ENCODE results near the gene OLFML2A.
"Not testable (repeated sequence)": the region's sequence is repeated elsewhere in the genome, so short reads cannot be mapped to it uniquely, and the experiment has no call there.

The OLFML2A gene

DNA sequence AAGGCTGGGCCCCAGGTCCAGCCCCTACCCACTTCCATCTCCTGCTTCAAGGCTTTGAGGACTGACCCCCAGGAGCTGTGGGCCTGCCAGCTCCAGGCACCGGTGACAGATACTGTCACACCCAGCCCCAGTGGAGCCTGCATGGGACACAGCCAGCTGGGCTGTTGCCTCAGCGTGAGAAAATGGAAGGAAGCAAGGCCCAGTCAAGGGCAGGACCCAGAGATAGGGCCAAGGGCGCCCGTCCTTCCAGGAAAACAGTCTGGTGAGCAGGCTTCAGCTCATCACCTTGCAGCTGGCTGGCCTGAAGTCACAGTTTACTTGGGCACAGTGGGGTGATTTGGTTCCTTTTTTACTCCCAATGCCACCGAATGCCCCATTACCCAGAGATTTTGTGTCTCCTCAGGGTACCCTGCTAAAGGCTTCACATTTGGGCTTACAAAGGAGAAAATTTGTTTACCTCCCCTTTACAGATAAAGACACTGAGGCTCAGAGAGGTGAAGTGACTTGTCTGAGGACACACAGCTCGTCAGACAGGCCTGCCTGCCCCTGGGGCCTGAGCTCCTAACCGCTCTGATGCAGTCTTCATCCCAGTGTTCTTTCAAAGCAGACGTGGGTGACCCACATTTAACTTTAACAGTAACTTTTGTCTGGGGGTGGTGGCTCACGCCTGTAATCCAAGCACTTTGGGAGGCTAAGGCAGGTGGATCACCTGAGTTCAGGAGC, 54.9 kb downstream of the OLFML2A start:
- no peak for DNase-seq

DNA sequence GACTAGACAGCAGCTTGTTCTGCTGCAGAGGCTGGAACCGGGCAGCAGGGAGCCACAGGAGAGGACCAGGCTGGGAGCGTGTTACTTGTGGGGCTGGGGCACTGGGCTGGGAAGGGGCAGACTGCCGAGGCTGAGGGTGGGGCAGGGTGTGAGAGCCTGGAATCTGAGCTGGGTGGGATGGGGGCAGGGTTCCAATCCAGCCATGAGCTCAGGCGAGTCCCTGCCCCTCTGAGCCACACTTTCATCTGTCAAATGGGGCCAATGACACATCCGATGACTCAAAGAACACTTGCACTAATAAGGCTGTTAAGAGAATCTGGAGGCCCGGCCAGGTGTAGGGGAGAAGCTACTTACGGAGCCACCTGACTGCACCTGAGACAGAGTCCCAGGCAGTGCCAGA, 57.7 kb downstream of the OLFML2A start:
- no peak for DNase-seq

DNA sequence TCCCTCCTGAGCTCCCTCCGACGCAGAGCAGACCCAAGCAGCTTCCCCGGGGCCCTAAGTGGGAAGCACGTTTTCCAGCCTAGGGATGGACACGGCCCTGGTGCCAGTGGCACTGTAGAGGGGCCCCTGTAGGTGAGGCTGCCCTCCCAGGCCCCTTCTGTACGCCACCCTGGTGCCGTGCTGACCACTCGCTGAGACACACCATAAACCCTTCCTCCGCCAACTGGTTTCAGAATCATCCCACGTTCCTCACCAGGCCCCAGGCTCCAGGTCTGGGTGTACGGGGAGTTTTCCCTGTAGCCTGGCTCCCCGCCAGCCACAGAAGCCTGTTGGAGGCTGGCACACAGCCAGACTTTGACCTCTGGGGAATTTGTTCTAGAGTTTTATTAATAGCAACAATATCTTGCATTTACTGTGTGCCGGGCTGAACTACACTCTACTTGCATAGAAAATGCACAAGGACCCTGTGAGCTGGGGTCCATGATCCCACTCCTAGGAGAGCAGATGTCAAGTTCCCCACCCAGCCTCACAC, 58.2 kb downstream of the OLFML2A start:
- no peak for DNase-seq

DNA sequence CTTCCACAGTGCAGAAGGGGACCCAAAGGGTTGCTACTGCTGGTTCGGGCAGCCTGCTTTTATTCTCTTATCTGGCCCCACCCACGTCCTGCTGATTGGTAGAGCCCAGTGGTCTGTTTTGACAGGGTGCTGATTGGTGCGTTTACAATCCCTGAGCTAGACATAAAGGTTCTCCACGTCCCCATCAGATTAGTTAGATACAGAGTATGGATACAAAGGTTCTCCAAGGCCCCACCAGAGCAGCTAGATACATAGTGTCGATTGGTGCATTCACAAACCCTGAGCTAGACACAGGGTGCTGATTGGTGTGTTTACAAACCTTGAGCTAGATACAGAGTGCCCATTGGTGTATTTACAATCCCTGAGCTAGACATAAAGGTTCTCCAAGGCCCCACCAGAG, 61.2 kb downstream of the OLFML2A start:
- not testable (repeated sequence) for DNase-seq

DNA sequence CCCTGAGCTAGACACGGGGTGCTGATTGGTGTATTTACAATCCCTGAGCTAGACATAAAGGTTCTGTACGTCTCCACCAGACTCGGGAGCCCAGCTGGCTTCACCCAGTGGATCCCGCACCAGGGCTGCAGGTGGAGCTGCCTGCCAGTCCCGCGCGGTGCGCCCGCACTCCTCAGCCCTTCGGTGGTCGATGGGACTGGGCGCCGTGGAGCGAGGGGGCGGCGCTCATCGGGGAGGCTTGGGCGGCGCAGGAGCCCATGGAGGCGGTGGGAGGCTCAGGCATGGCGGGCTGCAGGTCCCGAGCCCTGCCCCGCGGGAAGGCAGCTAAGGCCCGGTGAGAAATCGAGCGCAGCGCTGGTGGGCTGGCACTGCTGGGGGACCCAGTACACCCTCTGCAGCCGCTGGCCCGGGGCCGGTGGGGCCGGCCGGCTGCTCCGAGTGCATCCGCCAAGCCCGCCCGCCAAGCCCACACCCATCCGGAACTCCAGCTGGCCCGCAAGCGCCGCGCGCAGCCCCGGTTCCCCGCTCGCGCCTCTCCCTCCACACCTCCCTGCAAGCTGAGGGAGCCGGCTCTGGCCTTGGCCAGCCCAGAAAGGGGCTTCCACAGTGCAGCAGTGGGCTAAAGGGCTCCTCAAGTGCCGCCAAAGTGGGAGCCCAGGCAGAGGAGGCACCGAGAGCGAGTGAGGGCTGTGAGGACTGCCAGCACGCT, 61.8 kb downstream of the OLFML2A start:
- DNase-seq = not testable (repeated sequence)

DNA sequence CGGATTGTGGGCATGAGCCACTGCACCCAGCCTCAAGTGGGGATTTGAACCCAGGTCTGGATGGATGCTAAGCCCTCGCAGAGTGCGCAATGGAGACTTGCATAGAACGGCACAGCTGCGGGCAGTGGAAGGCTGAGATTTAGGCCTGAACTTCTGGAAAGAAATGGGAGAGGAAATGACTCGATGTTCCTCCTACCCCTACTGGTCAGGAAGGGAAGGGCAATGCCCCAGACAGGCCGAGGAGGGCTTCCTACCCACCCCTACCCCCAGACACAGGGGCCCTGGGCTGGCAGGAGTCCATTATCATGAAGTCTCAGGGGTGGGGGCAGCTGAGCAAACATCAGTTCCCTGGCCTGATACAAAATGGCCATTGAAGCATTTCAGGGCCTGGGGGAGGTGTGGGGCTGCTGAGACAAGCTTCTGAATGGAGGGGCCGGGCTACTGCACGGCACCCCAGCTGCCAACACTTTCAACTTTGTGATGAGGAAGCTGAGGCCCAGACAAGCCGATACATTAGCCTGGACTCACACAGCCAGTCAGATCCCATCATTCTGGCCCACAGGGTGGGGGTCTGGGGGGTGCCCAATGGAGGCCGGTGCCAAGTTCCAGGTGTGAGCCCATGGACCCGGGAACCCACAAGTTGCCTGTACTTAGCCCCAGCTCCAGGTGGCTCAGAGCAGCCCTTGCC, 62.8 kb downstream of the OLFML2A start:
- no peak for DNase-seq

DNA sequence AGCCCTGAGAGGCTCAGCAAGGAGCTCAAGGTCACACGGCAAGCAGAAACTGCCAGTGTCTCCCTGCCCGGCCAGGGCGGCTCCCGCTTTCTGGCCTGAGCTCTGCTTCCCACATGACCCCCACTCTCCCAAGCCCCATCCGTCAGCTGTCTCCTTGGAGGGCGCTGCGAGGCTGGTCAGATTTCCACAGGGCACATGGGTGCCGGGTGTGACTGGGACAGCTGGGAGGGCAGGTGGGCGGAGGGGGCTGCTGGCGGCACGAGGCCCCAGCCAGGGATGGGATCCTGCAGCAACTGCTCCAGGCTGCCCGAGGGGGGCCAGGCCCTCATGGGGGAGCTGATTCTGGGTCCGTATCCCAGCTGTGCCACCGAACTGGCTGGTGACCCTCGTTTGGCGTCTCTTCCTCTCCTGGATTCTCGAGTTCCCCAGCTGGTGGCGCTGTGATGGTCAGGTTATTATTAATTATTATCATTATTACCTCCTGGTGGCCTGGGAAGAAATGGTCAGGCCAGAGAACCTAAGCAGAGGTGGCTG, 63.4 kb downstream of the OLFML2A start:
- DNase-seq = no peak

DNA sequence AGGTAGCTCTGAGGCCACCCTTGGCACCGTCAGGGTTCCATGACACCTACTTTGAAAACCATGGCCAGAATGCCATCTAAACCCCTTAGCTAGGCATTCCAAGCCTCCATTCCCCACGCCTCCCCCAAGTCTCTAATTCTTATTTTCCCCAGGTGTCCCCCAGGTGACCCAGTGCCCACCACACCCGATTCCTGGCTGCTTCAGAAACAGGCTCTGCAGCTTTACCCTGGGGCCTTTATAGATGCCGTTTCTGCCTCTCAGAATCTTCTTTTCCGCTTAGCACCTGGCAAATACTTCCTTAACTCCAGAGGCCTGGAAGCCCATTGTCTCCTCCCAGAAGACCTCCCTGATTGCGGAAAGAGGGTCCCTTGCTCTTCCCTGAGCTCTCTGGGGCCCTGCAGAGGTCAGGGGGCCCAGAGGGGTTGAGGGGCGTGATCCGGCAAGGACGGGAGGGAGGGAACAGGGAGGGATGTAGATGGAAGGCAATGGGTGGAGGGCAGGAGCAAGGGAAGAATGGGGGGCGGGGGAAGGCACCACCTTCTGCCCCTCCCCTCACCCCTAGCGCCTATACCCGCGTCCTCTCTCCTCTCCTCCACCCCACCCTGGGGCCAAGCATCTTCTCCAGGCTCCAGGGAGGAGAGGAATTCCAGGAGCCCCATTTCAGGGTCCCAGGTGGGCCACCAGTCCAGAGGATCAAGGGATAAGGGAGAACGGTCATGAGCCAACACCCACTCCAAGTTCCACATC, 64.3 kb downstream of the OLFML2A start:
- DNase-seq = no peak

DNA sequence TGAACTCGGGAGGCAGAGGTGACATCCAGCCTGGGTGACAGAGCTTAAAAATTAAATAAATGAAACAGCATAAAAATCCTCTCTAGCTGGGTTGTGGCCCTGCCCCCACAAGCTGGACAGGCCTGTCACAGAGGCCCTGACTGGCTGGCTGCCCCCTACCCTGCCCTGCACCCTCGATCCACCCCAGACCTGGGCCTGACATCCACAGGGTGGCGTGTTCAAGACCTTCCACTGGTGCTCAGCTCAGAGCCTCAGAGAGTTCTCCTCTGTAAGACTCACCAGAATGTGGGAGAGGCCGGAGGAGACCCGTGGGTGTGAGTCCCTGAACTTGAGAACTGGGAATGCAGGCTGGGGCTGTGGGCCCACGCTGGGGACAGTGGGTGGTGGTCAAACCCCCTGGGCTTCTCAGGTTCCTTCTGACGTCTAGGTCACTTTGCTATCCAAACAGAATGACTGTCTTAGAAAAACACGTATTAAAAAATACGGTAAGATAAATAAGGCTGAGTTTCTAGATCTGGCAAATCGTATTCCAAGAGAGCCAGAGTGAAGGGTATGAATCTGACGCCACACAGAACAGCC, 66.6 kb downstream of the OLFML2A start:
- no peak for DNase-seq

DNA sequence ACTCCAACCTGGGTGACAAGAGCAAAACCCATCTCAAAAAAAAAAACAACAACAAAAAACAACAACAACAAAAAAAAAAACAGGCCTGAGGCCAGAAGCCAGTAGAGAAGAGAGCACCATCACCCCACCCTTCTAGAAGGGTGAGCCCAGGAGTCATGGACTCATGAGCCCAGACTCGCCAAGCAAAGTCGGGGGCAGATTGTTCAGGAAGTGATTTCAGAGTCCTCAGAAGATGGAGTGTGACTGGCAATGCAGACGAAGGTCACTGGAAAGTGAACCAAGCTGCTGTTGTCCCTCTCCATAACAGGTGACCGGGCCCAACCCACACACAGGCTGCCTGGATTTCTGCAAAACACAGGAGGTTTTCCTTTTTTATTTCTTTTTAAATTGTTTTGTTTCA, 67.4 kb downstream of the OLFML2A start:
- no peak for DNase-seq

DNA sequence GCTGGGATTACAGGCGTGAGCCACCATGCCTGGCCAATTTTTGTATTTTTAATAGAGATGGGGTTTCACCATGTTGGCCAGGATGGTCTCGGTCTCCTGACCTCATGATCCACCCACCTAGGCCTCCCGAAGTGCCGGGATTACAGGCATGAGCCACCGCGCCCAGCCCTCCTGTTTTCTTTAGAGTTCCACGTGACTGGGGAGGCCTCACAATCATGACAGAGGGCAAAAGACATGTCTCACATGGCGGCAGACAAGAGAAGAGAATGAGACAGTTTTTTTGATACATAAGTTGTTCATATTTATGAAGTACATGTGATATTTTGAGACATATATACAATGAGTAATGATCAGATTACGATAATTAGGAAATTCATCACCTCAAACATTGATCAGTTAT, 69.5 kb downstream of the OLFML2A start:
- not testable (repeated sequence) for DNase-seq

DNA sequence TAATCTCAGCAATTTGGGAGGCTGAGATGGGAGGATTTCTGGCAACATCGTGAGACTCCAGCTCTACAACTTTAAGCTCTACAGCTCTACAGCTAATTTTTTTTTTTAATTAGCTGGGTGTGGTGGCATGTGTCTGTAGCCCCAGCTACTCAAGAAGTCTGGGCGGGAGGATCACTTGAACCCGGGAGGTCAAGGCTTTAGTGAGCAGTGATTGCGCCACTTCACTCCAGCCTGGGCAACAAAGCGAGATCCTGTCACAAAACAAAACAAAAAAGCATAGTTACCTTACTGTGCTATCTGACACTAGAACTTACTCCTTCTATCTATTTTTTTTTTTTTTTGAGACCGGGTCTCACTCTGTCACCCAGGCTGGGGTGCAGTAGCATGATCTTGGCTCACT, 70.0 kb downstream of the OLFML2A start:
- no peak for DNase-seq

DNA sequence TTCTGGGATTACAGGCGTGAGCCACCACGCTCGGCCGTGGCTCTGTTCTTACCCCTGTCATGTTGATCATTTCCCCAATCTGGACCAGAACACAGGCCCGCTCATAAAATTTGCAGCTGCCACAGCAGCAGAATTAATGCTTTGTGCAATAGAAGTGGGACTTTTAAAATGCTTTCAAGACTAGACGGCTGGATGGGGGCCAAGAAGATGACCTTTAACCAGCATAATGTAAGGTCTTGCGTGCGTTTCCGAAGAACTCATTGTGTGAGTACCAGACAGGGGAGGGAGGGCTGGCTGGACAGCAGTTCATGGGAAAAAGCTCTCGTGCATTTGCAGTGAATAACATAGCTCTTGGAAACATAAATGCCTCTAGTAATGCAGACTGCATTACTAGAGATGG, 72.9 kb downstream of the OLFML2A start:
- no peak for DNase-seq

DNA sequence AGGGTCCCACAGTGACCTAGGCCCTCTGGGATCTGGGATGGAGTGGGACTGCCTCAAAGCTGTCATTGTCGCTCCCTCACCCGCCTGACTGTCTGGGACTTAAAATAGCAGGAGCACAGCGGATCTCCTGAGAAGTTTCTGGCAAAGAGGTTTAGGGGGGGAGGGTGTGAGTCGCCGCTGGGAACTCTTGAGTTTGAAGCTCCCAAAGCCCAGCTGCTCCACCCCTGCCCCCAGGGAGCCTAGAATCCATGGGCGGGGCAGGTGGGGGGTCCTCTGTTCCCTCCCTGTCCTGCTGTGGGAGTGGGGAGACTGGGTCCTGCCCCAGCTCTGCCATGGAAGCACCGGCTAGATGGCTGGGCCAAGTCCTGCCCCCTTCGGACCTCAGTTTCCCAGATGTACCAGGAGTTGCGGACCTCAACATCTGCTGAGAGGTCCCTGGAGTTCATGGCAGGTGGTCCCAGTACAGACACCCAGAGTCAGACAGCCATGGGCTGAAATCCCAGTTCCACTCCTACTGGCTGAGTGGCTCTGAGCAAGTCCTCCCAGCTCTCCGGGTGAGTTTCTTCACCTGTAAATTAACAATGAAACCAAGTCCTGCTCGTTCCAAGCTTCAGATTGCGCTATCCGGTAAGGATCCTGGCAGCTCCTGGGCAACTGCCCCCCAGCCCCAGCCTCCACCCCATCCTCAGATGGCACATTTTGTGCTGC, 75.3 kb downstream of the OLFML2A start:
- DNase-seq = no peak

DNA sequence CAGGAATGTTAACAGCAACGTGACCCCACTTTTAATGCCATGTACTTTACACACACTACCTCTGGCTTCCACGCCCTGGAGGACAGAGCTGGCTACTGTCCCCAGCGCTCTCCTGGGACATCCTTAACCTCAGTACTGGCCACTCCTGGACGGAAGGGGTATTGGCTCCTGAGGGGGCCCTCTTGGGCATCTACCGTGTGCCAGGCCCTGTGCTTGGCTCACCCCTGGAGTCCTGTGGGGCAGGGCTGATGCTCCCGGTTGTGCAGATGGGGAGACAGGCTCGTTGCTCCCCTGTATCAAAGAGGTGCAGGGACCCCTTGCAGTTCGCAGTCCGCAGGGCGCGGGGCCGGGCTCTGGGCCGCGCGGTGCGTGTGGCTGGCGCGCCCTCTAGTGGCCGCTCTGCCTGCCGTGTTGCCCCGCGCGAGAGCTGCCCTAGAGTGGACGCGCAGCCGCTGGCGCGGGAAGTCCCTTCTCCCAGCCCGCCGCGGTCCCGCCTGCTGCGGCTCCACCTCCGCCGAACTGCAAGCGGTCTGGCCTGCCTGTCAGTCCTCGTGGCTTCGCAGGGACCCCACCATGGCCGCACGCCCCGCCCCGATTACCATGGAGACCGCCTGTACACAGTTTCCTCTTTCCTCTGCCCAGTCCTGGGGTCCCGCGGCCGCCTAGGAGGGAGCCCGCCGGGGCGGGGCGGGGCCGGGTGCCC, 76.0 kb downstream of the OLFML2A start, which contains the start of gene WDR38:
WDR38 (plus strand) TSS at position 632 of the 703 bp plus-strand sequence. CDS start 72 bp downstream, outside the sequence.
- DNase-seq = peak; percentile 86

DNA sequence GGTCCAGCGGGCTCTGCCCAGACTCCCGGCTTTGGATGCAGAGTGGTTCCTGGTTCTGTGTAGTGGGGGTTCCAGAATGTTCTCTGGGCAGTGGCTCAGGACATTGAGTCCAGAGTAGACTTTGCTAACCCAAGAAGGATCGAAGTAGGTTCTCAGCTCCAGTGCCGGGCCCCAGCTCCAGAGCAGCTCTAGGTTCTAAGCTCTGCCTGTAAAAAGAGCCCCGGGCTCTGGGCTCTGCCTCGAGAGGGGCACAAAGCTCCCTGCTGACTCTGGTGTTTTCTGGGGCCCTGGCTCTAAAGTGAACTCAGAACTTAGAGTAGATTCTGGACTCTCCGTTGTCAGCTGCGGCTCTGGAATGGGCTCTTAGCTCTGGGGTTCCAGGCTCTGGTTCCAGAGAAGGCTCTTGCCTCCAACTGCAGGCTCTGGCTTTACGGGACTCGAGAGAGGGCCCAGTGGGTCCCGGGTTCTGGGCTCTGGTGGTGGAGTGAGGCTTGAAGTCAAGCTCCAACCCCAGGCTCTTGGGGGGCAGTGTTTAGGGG, 76.7 kb downstream of the OLFML2A start:
- no peak for DNase-seq

DNA sequence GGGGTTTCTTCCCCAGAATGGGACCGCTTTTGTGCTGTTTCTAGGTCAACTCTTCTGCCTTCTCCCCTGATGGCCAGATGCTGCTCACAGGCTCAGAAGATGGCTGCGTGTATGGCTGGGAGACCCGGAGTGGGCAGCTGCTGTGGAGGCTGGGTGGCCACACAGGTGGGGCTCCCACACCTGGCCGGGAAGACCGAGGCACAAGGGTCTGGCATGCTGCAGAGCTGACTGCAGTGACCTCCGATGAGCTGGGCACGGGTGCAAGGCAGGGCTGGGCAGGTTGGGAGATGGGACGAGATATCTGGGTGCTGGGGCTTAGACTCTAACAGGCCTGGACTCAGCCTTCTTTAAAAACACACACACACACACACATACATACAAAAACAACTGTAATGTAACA, 77.2 kb downstream of the OLFML2A start:
- DNase-seq = no peak

DNA sequence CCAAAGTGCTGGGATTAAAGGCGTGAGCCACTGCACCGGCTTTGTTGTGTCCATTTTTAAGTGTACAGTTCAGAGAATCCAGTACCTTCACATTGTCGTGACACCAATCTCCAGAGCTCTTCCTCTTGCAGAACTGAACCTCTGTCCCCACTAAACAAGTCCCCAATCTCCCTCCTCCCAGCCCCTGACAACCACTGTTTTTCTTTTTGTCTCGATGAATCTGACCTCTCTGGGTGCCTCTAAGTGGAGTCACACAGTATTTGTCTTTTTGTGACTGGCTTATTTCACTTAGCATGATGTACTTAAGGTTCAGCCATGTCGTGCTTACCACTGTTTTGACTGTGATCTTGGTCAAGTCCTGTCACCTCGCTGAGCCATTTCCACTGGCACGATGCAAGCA, 77.9 kb downstream of the OLFML2A start:
- DNase-seq = no peak

DNA sequence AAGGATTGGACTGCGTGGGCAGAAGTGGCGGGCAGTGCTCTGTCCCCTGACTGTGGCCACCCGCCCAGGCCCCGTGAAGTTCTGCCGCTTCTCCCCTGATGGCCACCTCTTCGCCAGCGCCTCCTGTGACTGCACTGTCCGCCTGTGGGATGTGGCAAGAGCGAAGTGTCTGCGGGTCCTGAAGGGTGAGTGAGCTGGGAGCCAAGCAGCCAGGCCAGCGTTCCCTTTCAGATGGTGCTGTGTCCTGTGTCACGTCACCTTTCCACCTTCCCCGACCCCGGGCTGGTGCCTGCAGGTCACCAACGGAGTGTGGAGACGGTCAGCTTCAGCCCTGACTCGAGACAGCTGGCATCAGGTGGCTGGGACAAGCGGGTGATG, 78.6 kb downstream of the OLFML2A start:
- DNase-seq = no peak

DNA sequence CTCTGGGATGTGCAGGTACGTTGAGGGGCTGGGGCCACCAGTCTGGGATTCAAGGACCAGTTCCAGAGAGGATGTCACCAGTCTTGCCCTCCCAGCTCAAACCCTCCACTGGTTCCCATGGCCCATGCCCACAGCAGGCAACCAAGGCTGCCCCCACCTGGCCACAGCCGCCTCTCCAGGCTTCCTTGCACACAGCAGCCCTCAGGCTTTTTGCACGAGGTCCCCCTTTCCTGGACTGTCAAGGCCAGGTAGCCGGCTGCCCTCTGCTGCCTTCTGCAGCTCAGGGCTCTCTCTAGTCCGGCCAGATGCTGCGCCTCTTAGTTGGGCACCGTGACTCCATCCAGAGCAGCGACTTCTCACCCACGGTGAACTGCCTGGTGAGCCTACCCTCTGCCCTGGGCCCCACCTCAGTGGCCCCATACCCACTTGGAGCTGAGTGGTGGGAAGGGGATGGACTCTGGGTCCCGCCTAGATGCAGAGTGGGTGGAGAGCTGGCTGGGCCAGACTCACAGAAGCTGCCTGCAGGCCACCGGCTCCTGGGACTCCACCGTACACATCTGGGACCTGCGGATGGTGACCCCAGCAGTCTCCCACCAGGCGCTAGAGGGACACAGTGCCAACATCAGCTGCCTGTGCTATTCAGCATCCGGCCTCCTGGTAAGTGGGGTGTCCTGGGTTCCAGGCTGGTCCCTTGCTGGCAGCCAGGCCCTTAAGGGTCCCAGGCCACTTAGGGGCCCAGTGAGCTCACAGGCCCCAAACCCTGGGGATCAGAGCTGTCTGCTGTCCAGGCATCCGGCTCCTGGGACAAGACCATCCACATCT, 79.2 kb downstream of the OLFML2A start:
- DNase-seq = peak; percentile 48
